AG04450 (cell line): ENCODE results near the gene SSBP1. TPM values are rescaled to one million over a fixed set of nuclear protein-coding genes. Genes with fewer than 3 reads are reported as not detected.

ENCODE experiments used
- CTCF ChIA-PET: fragments of 300-600, 350-600 bp; formaldehyde crosslinking; extraction: SDS; loops from one replicate; lab custom pipeline; 2022; ENCODE audit warnings: antibody characterized with exemption, inconsistent platforms; lab: Charles Lee
- POLR2A ChIA-PET: fragments of 350-600 bp; formaldehyde crosslinking; extraction: SDS; loops from one replicate; lab custom pipeline; 2021; ENCODE audit warnings: antibody characterized with exemption, inconsistent platforms; lab: Yijun Ruan, JAX
- DNase-seq: peaks from one replicate; pipeline ENCODE4 v3.0.0-alpha.2; 2011; ENCODE audit warnings: low read depth, low spot score
- H3K27ac ChIP-seq: one replicate; pipeline ENCODE4 v1.5.1; 2012; ENCODE audit warnings: low read depth, low read length, control low read depth
- H3K27me3 ChIP-seq: one replicate; pipeline ENCODE4 v1.6.0; 2012; ENCODE audit warnings: low read length; ENCODE audit not compliant: control insufficient read depth, insufficient read depth
- H3K4me3 ChIP-seq: 2 replicates; pipeline ENCODE4 v1.5.1; 2011; ENCODE audit warnings: mild to moderate bottlenecking, low read depth, low read length, control low read depth
- H3K9me3 ChIP-seq: 2 replicates; pipeline ENCODE4 v1.5.1; 2012; ENCODE audit warnings: low read length; ENCODE audit not compliant: control insufficient read depth, insufficient read depth
- CTCF ChIP-seq: IDR thresholded peaks from 2 replicates; pipeline ENCODE4 v1.5.1; 2011; ENCODE audit warnings: low read depth, low read length, control low read depth, inconsistent platforms
- polyA plus RNA-seq: library from polyadenylated mRNA; depleted of rRNA; stranded (reverse); fragments of >200 nt; gene quantifications from 2 replicates; pipeline ENCODE4 v1.2.3, GENCODE V29; 2011; rRNA removed
- small RNA-seq: library from RNA; depleted of rRNA; stranded (forward); fragments of <200 nt; gene quantifications from one replicate; pipeline ENCODE3, GENCODE V24; 2012; ENCODE audit warnings: low read depth; ENCODE audit not compliant: insufficient read length

SSBP1 gene
- polyA plus RNA-seq, 1 experiment, result 212 TPM

- Histone ChIP-seq H3K9me3 (no peaks in the 10 kb centered on the region), H3K27me3 (no peaks in the 10 kb centered on the region), H3K4me3 (no peak overlapping the region), H3K27ac (no peak overlapping the region)
- DNase-seq, result no peak
- TF ChIP-seq CTCF, result no peak
- ChIA-PET POLR2A (no interaction called here), CTCF (interaction anchor here (1.0 to 1.7 kb wide), 4 partner anchors 50 to 138 kb away, joined by 3 to 5 read pairs (median 4); partner anchors contain the start of gene SSBP1)
Observed at GRCh38 chr7:141788296-141788695, 50.1 kb downstream of the SSBP1 start.

DNA sequence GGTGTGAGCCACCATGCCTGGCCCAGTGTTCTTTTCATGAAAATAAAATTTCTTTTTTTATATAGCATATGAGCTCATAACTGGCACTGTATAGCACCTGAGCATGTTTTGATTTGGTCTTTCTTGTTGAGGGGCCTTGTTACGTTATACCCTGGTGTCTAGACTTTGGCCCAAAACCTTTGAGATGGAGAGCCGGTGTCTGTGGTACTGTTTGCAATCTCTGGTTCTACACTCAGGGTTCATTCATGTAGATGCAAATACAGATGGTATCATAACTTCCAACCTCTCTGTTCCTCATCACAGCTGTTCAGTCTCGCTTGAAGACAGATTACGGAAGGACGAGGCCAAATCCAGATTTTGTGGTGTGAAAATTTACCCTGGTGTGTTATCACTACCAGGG lies 51.8 kb downstream of the SSBP1 start, which contains the start of gene TAS2R5:
TAS2R5 (plus strand) TSS at position 301 of the 400 bp plus-strand sequence. CDS start 145 bp downstream, outside the sequence.
- POLR2A ChIA-PET, result no interaction called here

GRCh38 chr7:141792526-141792925 lies 54.4 kb downstream of the SSBP1 start:
- H3K4me3 ChIP-seq, result no peak overlapping the region
- TF ChIP-seq CTCF, result no peak
- no peak for DNase-seq
- no peaks in the 10 kb centered on the region for H3K9me3 ChIP-seq
- no peaks in the 10 kb centered on the region for H3K27me3 ChIP-seq
- no peak overlapping the region for H3K27ac ChIP-seq
- ChIA-PET POLR2A (no interaction called here), CTCF (interaction anchor here (0.6 kb wide), 1 partner anchor 198 kb away, joined by 3 read pairs; no protein-coding TSS in a partner anchor)

More for the DNA sequence above, 51.8 kb downstream of the SSBP1 start, which contains the start of gene TAS2R5:
- Histone ChIP-seq H3K4me3 (no peak within 1 kb of the TSS), H3K27ac (no peak within 1 kb of the TSS), H3K27me3 (no peaks in the 10 kb centered on the region), H3K9me3 (no peaks in the 10 kb centered on the region)
- no peak for TF ChIP-seq CTCF
- CTCF ChIA-PET, result interaction anchor here (1.8 kb wide), 1 partner anchor 135 kb away, joined by 6 read pairs; no protein-coding TSS in a partner anchor
- DNase-seq, result no peak

Small RNAs within 50 kb of the gene (small RNA-seq; reads per million reads assigned to genes)
- gene RNU1-82P, result not detected

Other genes with a start within 250 kb of the SSBP1 start
- gene AGK, start 186.9 kb upstream of the SSBP1 start, polyA plus RNA-seq, result 39.0 and 42.5 TPM in 2 replicates
- gene DENND11, start 36.2 kb upstream of the SSBP1 start, polyA plus RNA-seq, result 4.9 and 5.3 TPM in 2 replicates
- gene WEE2, start 30.0 kb upstream of the SSBP1 start, polyA plus RNA-seq, result not detected in 2 replicates
- 0.19 and 0.21 TPM in 2 replicates for gene TAS2R3, start 25.7 kb downstream of the SSBP1 start, polyA plus RNA-seq
- 0.26 and 0.36 TPM in 2 replicates for gene TAS2R4, start 38.3 kb downstream of the SSBP1 start, polyA plus RNA-seq
- gene TAS2R5, start 51.9 kb downstream of the SSBP1 start, polyA plus RNA-seq, result 0.38 and 0.81 TPM in 2 replicates
- gene PRSS37, start 103.1 kb downstream of the SSBP1 start, polyA plus RNA-seq, result not detected in 2 replicates
- not detected in 2 replicates for gene OR9A4, start 178.0 kb downstream of the SSBP1 start, polyA plus RNA-seq
- not detected in 2 replicates for gene CLEC5A, start 208.6 kb downstream of the SSBP1 start, polyA plus RNA-seq
- gene TAS2R38, start 235.4 kb downstream of the SSBP1 start, polyA plus RNA-seq, result not detected in 2 replicates